Measurements from ENCODE around the gene AMN. TPM values are rescaled to one million over a fixed set of nuclear protein-coding genes. Genes with fewer than 3 reads are reported as not detected.

Gene AMN
- total and polyA plus RNA-seq, 9 donors: 0.10 to 4.6 (median 0.59) TPM; not detected in 1

DNA sequence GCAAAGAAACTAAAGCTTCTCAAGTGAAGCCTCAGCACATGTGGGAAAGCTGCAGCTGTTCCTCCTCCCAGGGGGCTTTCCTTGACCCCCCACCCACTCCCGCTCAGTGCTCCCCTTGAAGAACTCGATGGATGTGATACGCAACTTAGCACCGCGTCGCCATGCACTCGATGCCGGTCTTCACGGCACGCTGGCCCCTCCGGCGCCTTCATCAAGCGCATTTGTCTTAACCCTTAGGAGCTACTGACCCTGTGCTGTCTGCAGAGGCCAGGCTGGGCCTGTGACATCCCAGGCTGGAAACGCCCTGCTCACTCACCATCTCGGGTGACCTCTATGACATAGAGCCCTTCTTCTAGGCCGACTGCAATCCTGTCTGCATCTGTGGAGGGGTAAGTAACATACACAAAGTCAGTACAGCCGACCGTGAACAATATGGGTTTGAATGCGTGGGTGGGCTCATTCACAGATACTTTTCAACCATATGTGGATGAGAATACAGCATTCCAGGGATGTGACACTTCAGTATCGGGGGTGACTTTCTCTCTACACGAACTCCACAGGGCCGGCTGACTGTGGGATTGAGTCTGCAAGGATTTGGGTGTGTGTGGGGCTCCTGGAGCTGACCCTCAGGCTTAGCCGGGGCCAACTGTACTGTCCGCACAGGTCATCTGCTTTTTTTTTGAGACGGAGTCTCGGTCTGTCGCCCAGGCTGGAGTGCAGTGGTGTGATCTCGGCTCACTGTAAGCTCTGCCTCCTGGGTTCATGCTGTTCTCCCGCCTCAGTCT is 23.1 kb downstream of the AMN start:
- intact Hi-C loops (cut with DNase I): no loop called here
- 82 to 91% (median 87%) methylated on average over 29 of the region's 29 CpGs for WGBS, 3 donors
- H3K4me1 ChIP-seq (ENCODE audit: insufficient read depth): no peaks in the 10 kb centered on the region
- no peaks in the 10 kb centered on the region for H3K36me3 ChIP-seq
- no peak overlapping the region for H3K27ac ChIP-seq
- DNase-seq: no peak
- no peaks in the 10 kb centered on the region for H3K9me3 ChIP-seq
- H3K27me3 ChIP-seq: no peaks in the 10 kb centered on the region
- TF ChIP-seq, protein P1, sequence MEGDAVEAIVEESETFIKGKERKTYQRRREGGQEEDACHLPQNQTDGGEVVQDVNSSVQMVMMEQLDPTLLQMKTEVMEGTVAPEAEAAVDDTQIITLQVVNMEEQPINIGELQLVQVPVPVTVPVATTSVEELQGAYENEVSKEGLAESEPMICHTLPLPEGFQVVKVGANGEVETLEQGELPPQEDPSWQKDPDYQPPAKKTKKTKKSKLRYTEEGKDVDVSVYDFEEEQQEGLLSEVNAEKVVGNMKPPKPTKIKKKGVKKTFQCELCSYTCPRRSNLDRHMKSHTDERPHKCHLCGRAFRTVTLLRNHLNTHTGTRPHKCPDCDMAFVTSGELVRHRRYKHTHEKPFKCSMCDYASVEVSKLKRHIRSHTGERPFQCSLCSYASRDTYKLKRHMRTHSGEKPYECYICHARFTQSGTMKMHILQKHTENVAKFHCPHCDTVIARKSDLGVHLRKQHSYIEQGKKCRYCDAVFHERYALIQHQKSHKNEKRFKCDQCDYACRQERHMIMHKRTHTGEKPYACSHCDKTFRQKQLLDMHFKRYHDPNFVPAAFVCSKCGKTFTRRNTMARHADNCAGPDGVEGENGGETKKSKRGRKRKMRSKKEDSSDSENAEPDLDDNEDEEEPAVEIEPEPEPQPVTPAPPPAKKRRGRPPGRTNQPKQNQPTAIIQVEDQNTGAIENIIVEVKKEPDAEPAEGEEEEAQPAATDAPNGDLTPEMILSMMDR (IDR thresholded peaks at IDR 0.05): no peak
- TF ChIP-seq POLR2A (IDR thresholded peaks at IDR 0.05) (no peak), EP300 (IDR thresholded peaks at IDR 0.05) (no peak)
- no peak overlapping the region for H3K4me3 ChIP-seq

- H3K27ac ChIP-seq: no peak overlapping the region
- H3K27me3 ChIP-seq: no peaks in the 10 kb centered on the region
- H3K36me3 ChIP-seq: no peaks in the 10 kb centered on the region
- DNase-seq: no peak
- no peaks in the 10 kb centered on the region for H3K9me3 ChIP-seq
- intact Hi-C loops (cut with DNase I): no loop called here
- no peaks in the 10 kb centered on the region for H3K4me1 ChIP-seq (ENCODE audit: insufficient read depth)
- WGBS, 3 donors: 87 to 90% (median 89%) methylated on average over 26 to 27 of the region's 27 CpGs
- TF ChIP-seq POLR2A (IDR thresholded peaks at IDR 0.05): no peak
- TF ChIP-seq, protein P1 (IDR thresholded peaks at IDR 0.05): no peak
- TF ChIP-seq EP300 (IDR thresholded peaks at IDR 0.05): no peak
- no peak overlapping the region for H3K4me3 ChIP-seq
These were observed 25.0 kb downstream of the AMN start for GRCh38 chr14:102947321-102948103.

- DNase-seq: no peak
- Histone ChIP-seq H3K9me3 (no peaks in the 10 kb centered on the region), H3K36me3 (no peaks in the 10 kb centered on the region), H3K27ac (no peak overlapping the region), H3K4me3 (no peak overlapping the region), H3K4me1 (ENCODE audit: insufficient read depth) (no peaks in the 10 kb centered on the region), H3K27me3 (no peaks in the 10 kb centered on the region)
- intact Hi-C loops (cut with DNase I): no loop called here
- TF ChIP-seq, protein P1 (IDR thresholded peaks at IDR 0.05): no peak
- TF ChIP-seq POLR2A (IDR thresholded peaks at IDR 0.05) (no peak), EP300 (IDR thresholded peaks at IDR 0.05) (no peak)
- WGBS, 3 donors: 80 to 85% (median 83%) methylated on average over 9 of the region's 9 CpGs
These were observed 26.2 kb downstream of the AMN start for GRCh38 chr14:102948698-102949061.

- no peak for DNase-seq
- TF ChIP-seq EP300 (IDR thresholded peaks at IDR 0.05) (no peak), POLR2A (IDR thresholded peaks at IDR 0.05) (no peak)
- TF ChIP-seq, protein P1 (IDR thresholded peaks at IDR 0.05): no peak
- no peak overlapping the region for H3K27ac ChIP-seq
- H3K27me3 ChIP-seq: no peaks in the 10 kb centered on the region
- 87 to 91% (median 91%) methylated on average over 28 of the region's 28 CpGs for WGBS, 3 donors
- intact Hi-C loops (cut with DNase I): no loop called here
- H3K36me3 ChIP-seq: no peaks in the 10 kb centered on the region
- H3K4me3 ChIP-seq: no peak overlapping the region
- H3K9me3 ChIP-seq: no peaks in the 10 kb centered on the region
- H3K4me1 ChIP-seq (ENCODE audit: insufficient read depth): no peaks in the 10 kb centered on the region
These were observed 26.8 kb downstream of the AMN start for GRCh38 chr14:102949062-102949800.

Data from ovary (tissue), 9 donors.